ENCODE results near the gene CTXND2.

DNA sequence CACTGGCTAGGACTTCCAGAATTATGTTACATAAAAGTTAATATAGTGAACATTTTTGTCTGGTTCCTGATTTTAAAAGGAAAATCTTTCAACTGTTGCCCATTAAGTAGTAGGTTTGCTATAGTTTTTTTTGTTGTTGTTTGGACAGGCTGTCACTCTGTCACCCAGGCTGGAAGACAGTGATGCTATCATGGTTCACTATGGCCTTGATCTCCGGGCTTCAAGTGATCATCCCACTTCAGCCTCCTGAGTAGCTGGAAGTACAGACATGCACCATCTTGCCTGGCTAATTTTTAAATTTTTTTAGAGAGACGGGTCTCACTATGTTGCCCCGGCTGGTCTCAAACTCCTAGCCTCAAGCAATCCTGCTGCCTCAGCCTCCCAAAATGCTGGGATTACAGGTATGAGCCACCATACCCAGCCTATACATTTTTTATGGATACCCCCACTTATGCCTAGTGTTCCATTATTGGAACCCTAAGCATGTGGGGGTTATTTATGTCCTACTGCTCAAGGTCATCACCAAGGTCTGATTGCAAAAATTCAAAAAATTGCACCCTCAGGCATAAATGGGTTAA lies 6.5 kb downstream of the CTXND2 start:
- TF ChIP-seq, protein P1, sequence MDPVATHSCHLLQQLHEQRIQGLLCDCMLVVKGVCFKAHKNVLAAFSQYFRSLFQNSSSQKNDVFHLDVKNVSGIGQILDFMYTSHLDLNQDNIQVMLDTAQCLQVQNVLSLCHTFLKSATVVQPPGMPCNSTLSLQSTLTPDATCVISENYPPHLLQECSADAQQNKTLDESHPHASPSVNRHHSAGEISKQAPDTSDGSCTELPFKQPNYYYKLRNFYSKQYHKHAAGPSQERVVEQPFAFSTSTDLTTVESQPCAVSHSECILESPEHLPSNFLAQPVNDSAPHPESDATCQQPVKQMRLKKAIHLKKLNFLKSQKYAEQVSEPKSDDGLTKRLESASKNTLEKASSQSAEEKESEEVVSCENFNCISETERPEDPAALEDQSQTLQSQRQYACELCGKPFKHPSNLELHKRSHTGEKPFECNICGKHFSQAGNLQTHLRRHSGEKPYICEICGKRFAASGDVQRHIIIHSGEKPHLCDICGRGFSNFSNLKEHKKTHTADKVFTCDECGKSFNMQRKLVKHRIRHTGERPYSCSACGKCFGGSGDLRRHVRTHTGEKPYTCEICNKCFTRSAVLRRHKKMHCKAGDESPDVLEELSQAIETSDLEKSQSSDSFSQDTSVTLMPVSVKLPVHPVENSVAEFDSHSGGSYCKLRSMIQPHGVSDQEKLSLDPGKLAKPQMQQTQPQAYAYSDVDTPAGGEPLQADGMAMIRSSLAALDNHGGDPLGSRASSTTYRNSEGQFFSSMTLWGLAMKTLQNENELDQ (CRISPR knock-in tag; IDR thresholded peaks at IDR 0.05; ENCODE audit: borderline replicate concordance), result no peak
- TF ChIP-seq JUND (IDR thresholded peaks at IDR 0.05; ENCODE audit: borderline replicate concordance, low read depth, low read length) (no peak), JUND (tag; IDR thresholded peaks at IDR 0.05; ENCODE audit: borderline replicate concordance, low read depth, low read length) (no peak), BRCA1 (IDR thresholded peaks at IDR 0.05) (no peak), BRCA1 (CRISPR knock-in tag; IDR thresholded peaks at IDR 0.05) (no peak)
